Stimulated activated CD4-positive, alpha-beta T cell treated with anti-CD3 and anti-CD28 coated beads, Interleukin-4, amount 100 ng/mL, for 4 hours (primary cell): ENCODE measurements around the gene TCF15.

Source experiments
- DNase-seq, 2 experiments: peaks; one replicate each; pipeline ENCODE4 v3.0.0-alpha.2; 2020

The TCF15 gene

DNA sequence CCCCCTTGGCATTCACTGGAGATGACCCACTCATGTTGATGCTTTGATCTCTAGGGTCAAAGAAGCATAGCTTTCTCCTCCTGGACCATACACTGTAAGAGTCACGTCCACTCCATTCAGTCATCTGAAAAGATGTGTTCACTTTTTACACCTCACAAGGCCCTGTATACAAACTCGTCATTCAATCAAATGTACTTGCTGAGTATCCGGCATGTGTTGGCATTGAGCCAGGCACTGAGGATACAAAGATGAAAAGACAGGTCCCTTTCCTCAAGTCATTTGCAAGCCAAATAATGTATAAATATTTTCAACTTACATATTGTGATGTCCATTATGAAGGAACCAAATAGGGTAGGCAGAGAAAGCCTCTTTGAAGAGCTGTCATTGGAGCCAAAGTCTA lies 34.0 kb downstream of the TCF15 start:
- DNase-seq = no peak

DNA sequence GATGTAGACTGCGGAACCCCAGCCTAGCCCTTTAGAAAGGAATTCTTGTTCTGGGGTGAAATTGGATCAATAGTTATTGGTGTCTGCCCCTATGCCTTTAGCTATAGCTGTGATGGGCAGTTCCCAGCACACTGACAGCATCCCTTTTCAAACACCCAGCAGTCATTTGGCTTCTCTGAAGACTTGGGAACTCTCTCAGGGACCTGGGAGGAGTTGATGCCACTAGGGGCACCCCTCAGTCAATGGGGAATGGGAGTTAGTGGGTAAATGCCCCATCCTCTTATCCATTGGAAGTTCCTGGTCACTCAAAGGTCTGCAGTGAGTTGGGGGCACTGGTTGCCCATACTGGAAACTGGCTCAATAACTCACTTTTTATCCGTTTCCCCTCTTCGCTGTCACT lies 34.9 kb downstream of the TCF15 start:
- no peak for DNase-seq

DNA sequence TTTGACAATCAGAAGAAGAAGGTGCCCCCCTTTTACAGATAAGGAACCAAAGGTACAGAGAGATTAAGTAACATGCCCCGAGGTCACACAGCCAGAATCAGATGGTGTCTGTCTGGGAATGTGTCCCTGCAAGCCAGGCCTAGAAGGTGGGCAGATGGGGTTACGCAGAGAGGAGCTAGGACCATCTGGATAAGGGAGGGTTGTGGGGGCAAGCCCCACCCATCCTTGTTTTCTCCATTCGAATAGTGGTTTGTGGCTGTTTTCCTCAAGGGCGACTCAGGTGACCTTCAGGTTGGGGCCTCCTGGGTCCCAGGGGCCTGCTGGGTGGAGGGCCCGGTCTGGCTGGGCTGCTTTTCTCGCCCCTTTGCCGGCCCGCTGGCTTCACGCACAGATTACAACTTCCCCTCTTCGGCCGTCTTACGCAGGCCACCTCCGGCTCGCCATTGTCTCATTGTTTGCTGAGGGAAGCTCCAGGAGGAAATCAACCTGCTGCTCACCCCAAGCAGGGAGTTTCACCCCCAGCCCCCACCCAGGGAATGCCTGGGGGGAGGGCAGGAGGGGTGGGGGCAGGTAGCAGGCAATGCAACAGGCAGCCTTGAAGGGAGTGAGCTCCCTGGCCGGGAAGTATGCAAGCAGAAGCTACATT lies 35.7 kb downstream of the TCF15 start:
- no peak for DNase-seq

DNA sequence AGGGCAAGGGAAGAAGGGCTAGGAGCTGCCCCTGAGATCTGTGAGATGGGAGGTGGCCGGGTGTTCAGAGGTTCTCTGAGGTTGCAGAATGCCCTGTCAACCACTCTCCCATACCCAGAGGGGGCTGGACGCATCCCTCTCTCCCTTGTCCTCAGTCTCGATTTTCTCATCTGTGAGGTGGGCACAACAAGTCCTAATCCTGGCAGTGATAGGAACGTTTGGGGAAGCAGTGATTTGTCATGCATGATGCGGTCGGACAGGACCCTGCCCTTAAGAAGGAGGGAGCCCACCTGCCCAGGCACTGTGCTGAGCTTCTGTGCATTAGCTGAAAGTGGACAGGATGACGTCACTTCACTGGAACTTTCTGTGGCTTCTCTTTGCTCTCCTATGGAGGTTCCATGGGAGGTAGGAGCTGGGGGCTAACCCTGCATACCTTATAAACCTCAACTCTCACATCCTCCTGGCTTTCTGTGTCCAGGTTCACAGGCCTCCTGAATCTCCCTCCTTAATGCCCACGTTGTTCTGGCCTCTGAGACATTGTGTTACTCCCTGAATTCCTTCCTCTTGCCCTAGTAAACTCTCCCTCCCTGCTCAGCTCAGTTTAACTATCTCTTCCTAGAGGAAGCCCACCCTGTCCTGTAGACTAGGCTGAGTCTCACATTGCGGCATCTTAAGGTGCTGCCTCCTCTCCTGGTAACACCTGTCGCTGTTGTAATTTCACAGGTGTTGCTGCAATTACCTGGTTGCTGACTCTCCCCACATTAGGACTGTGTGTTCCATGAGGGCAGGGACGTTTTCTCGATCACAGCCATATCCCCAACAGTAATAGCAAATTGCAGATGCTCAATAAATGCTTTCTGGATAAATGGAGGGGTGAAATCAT lies 36.5 kb downstream of the TCF15 start:
- no peak for DNase-seq

DNA sequence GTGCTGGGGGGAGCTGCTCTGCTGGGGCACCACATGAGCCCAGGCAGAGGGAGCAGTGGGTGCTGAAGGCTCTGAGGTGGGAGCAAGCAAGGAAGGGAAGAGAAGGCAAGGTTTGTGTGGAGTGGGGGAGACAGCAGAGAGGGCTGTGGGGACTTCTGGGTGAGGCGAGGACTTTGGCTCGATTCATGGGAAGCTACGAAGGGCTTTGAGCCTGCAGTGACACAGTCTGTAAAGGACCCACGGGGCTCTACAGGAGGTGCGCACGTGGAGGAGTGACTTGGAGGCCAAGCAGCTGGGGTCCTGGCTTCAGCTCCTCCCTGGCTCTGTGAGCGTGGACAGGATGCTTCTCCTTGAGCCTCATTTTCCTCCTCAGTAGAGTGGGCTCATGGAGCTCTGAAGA lies 37.4 kb downstream of the TCF15 start:
- DNase-seq = no peak

DNA sequence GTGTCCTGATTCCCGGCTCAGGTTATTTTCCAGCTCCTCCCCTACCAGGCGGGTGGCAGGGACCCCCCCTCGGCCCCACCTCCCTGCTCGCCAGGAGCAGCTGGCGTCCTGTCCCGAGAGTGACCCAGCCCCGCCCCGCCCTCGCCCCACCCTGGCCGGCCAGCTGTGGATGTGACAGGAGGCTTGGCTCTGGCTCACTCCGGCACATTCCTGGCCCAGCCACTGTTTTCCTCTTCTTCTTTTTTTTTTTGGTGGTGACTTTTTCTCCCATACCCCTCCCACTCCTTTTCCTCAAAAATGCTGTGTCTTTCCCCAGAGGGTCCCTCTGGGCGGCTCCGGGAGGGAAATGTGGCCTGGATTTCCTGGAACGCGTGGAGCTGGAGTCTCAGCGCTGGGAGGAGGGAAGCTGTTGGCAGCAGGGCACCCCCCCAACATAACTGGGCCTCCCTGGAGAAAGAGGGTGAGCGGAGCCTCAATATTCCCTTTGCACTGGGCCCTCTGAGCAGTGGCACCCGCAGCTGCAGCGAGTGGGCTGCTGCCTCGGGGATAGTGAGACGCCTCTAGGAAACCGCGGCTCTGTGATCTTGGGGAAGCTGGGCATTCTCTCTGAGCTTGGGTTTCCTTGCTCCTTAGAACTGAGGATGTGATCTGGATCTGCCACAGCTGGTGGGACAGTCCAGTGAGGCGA lies 38.2 kb downstream of the TCF15 start:
- no peak for DNase-seq

DNA sequence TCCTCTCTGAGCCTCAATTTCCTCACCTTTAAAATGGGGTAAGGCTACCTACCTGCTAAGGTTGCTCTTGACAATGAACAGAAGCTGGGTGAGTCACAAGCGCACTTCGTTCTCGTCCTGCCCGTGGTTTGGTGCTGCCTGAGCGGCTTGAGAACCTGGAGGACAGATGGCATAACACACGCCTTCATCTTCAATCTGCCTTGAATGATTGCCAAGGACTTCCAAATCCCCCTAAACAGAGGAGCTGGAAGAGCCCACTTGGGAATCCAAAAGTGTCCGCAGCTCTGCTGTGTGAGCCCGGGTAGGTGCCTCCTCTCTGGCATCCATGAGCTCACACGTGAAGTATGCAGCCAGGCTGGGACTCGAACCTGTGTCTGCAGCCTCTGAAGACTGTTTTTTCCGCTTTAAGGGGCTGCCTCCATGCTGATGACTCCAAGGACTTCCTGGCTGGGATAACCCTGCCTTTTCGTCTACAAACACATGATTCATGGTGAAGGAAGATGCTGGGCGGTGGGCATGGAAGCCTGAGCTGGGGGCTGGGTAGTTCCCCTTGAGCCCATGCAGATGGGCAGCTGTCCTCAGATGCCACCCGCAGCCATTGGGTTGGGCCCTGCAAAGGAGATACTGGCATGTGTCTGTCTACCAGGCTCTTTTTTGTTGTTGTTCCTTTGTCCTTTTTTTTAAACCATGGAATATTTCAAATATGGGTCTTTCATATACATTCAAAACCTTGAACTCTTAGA lies 41.3 kb downstream of the TCF15 start:
- DNase-seq = no peak

DNA sequence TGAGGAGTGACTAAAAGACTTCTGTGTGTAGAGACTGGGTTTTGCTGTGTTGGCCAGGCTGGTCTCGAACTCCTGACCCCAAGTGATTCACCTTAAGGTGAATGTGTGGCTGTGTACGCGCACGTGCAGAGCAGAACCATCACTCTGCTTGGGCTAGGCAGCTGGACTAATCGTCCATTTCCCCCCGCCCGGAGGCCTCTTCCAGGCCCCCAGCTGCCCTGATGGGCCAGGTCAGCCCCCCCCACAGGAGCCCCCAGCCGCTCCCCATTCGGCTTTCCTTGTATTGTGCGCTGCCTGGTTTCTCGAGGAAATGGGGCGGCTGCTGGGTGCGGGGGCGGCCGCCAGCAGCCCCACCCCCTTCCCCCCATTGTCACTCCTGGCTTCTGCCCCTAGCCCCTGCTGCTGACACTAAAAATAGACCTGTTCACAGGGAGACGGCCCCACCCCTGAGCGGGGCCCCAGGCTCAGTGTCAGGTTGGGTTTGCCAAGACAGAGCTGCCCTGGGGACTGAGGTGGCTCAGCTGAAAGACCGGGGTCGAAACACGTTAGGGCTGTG lies 41.9 kb downstream of the TCF15 start:
- no peak for DNase-seq

DNA sequence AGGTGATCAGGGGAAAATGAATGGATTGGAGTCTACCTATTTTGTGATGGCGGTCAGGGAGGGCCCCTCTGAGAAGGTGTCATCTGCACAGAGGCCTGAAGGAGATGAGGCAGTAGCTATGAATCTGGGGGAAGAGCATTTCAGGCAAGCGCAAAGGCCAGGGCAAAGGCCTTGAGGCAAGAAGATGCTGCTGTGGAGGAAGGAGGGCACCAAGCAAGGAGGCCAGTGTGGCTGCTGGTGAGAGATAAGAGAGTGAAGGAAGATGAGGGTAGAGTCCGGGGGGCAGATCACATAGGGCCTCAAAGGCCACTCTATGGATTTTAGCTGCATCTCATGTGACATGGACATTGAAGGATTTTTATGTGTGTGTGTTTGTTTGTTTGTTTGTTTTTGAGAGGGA lies 45.9 kb downstream of the TCF15 start:
- no peak for DNase-seq

DNA sequence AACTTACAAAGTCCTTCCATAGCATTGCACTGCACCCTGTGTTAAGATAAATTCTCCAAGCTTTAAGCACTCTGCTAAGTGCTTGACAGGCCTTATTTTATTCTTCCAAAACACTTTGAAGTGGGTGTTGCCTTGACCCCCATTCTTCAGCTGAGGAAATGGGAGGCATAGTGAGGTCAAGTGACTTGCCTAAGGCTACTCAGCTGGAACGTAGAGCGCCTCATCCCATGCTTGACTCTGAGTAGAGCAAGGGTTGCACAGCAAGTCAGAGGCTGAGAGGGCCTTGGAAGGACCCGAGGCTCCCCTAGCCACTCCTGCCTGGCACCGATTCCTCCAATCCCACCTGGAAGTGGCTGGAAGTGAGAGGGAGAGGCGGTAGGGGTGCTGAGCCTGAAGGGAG lies 46.9 kb downstream of the TCF15 start:
- DNase-seq = no peak

DNA sequence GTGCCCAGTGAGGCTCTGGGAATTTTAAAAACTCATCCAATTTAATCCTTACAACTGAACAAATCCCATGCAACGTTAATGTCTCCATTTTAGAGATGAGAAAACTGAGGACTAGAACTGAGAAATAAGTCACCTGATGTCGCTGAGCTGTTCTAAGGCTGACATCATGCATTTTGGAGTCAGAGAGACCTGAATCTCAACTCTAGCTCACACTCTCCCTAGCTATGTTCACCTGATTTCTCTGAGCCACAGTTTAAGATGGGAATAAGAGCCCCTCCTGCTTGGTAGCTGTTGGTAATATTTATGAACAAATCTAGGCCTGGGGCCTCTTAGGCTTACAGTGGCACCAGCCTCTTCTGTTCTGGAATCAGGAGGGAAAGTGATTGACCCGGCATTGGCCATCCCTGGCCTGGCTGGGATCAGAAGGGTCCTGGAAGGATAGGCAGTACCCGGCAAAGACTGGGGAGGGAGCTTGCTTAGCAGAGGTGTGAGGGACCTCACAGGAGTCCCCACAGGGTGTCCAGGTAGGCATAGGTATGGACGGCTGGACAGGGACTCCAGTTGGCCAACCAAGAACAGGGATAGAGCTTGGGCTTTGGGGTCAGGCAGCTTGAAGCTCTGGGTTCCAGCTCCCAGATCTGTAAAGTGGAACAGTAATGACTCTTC lies 47.7 kb downstream of the TCF15 start:
- DNase-seq = no peak

DNA sequence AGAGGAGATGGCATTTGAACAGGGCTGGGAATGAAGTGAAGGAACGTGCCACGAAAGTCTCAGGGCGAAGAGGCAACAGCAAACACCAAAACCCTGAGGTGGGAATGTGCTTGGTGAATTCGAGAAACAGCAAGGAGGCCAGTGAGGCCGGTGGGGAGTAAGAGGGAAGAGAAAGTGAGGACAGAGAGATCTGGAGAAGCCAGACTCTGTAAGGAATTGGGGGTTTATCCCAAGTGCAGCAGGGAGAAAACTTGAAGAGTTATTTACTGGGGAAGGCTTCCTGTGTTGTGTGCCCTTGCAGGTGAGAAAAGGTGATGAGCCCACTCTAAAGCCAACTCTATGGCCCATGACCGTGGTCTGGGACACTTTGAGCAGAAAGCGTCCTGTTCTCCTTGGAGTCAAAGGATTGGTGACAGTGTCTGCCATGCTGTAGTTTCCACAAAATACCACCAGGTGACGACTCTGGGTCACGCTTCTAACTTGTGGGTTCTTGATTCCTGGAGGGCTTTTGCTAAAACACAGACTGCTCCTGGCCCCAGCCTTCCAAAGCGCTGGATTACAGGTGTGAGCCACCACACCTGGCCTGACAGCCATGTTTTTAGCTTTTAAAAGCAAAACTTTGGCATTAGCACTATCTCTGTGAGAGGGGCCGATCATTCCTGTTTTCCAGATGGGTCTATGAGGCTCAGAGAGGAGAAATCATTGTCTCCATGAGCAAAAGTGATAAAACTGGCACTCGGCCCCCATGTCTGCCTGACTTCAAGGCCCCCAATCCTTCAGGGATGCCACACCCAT lies 48.5 kb downstream of the TCF15 start:
- peak; percentile 18 to 35 for DNase-seq

DNA sequence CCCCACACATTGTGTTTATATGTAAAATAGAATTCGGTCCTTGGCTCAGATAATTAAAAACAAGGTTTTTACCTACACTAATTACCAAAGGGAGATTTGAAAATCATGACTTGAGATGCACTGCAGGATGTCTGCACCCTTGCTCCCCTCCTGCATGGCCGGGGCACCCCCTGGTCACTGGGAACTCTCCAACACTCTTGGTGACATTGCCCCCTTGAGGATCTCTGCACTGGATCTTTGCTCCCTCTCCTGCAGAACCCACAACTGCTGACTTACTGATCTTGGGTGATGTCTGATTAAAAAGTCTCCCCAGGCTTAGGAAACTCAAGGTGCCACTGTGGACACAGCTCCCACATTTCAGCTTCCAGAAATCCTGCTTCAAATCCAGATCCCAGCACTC lies 49.4 kb downstream of the TCF15 start:
- no peak for DNase-seq

DNA sequence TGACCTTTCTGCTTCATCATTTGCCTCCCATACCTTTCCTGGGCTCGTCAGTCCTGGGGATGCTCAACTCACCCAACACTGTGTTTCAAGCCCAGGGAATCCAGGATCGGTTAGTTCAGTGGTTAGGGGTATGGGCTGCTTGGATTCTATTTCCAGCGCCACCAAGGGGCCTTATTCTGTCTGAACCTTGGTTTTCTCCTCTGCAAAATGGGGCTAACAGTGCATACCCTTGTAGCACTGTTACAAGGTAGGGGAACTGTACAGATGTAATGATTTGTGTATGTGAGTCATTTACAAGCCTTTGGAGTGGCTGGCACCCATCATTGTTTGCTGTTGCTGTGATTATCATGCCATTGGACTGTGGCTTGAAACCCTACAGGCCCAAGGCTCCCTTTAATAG lies 52.0 kb downstream of the TCF15 start:
- no peak for DNase-seq

DNA sequence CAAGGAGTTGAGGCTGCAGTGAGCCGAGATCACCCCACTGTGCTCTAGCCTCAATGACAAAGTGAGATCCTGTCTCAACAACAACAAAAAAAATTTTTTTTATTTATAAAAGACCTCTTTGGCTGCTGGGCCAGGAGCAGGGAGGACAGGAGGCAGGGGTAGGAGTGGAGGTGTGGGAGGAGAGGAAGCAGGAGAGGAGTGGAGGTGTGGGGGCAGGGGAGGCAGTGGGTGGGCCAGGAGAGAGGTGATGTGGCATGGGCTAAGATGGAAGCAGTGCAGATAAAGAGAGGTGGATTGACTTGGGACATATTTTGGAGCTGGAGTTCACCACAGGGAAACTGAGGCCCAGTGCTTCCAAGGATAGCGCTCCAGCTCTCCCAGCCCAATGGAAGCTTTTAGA lies 53.1 kb downstream of the TCF15 start:
- no peak for DNase-seq

DNA sequence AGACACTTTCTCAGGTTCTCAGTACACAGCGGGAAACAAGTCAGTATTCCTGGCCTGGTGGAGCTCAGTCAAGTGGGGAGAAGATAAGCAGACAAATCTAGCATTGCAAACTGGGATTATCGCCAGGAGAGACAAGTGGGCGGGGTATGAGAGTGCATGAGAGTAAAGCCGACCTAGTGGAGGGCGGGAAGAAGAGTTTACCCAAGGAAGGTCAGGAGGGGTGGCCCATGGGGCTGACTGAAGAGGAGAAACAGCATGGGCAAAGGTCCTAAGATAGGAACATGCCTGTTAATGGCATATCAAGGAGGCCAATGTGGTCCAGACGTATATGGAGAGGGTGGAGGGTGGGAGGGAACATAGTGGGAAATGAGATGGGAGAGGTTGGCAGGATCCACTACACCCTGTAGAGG lies 54.1 kb downstream of the TCF15 start:
- no peak for DNase-seq
